Hepatocyte (in vitro differentiated cells): ENCODE results near the gene VNN1.

Experiments
- CTCF ChIP-seq: fragments of 200-600 bp; sonication (generic); IDR thresholded peaks from 2 replicates; pipeline ENCODE4 v1.5.1; 2016; ENCODE audit warnings: antibody characterized with exemption, mild to moderate bottlenecking; ENCODE audit not compliant: poor library complexity
- EZH2 ChIP-seq: fragments of 200-600 bp; sonication (generic); IDR thresholded peaks from 2 replicates; pipeline ENCODE4 v1.6.1; 2016; ENCODE audit warnings: antibody characterized with exemption, mild to moderate bottlenecking, borderline replicate concordance
- EZH2phosphoT487 ChIP-seq: fragments of 200-600 bp; sonication (generic); IDR thresholded peaks from one replicate; pipeline ENCODE4 v1.6.1; 2018; ENCODE audit warnings: antibody characterized with exemption, mild to moderate bottlenecking, low read depth, moderate library complexity; ENCODE audit not compliant: unreplicated experiment, severe bottlenecking

- no peak for TF ChIP-seq EZH2
- no peak for TF ChIP-seq CTCF
- no peak for TF ChIP-seq EZH2phosphoT487
Measured at GRCh38 chr6:132648828-132649227, 65.0 kb downstream of the VNN1 start.
